Activated CD4-positive, alpha-beta T cell treated with anti-CD3 and anti-CD28 coated beads, Interleukin-2, amount 10 ng/mL, durations not matched to agents 7 days and 5 days (primary cell): ENCODE results near the gene MFAP2. TPM values are rescaled to one million over a fixed set of nuclear protein-coding genes. Genes with fewer than 3 reads are reported as not detected.

ENCODE experiments used
- CTCF ChIA-PET: fragments of 350-600 bp; sonication (Branson Sonifier 250); formaldehyde crosslinking; loops from one replicate; lab custom pipeline; 2021; ENCODE audit warnings: antibody characterized with exemption; lab: Charles Lee
- POLR2A ChIA-PET: fragments of 350-600 bp; sonication (Branson Sonifier 250); formaldehyde crosslinking; loops from one replicate; lab custom pipeline; 2021; ENCODE audit warnings: antibody characterized with exemption; lab: Charles Lee
- DNase-seq: peaks from one replicate; pipeline ENCODE4 v3.0.0-alpha.2; 2020
- H3K27ac Mint-ChIP-seq: one replicate; pipeline ENCODE4 v1.8.0; 2021; ENCODE audit warnings: mild to moderate bottlenecking, moderate library complexity, mixed read lengths
- H3K27me3 Mint-ChIP-seq: one replicate; pipeline ENCODE4 v1.8.0; 2021; ENCODE audit warnings: mixed read lengths
- H3K36me3 Mint-ChIP-seq: one replicate; pipeline ENCODE4 v1.8.0; 2021; ENCODE audit warnings: low read depth, mixed read lengths
- H3K4me1 Mint-ChIP-seq: one replicate; pipeline ENCODE4 v1.8.0; 2021; ENCODE audit warnings: mixed read lengths
- H3K4me3 Mint-ChIP-seq: one replicate; pipeline ENCODE4 v1.8.0; 2021; ENCODE audit warnings: mild to moderate bottlenecking, moderate library complexity, mixed read lengths
- H3K9me3 Mint-ChIP-seq: one replicate; pipeline ENCODE4 v1.8.0; 2021; ENCODE audit warnings: mixed read lengths
- total RNA-seq, 2 experiments: library from RNA; stranded (reverse); gene quantifications; one replicate each; pipeline ENCODE4 v1.2.3, GENCODE V29; 2021

Gene MFAP2
- total RNA-seq, 2 experiments from 2014 or later = not detected

DNA sequence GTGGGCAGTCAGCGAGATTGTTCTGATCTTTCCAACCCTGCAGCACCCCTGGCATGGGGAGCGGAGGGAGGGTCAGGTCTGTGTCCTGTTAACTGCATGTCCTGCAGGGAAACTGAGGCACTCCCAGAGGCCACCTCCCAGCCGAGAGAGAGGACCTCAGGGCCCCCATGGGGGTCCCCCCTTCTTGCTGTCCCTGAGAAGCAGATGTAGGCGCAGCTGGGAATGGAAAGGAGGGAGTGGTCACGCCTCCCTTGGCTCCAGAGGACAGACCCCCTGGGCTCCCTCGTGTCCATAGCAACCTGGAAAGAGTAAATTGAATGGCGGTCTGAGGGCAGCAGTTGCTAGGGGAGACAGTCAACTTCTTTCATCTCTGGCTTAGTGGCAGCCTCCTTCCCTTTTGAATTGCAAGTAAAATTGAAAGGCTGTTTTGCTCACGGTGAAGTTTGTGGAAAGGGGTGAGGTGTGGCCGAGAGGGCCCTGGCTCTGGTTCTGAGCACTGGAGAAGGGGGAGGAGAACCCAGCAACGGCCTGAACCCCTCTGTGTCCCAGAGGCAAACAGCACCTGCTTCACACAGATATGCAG lies 53.8 kb downstream of the MFAP2 start:
- H3K27me3 Mint-ChIP-seq = no peaks in the 10 kb centered on the region
- no peaks in the 10 kb centered on the region for H3K9me3 Mint-ChIP-seq
- H3K4me3 Mint-ChIP-seq = no peak overlapping the region
- CTCF ChIA-PET = no interaction called here
- peaks cover 22% of the 10 kb centered on the region for H3K4me1 Mint-ChIP-seq
- no peak for DNase-seq
- POLR2A ChIA-PET = no interaction called here
- H3K27ac Mint-ChIP-seq = no peak overlapping the region
- H3K36me3 Mint-ChIP-seq = no peaks in the 10 kb centered on the region

GRCh38 chr1:16925635-16926490 lies 54.6 kb downstream of the MFAP2 start:
- Mint-ChIP-seq H3K4me1 (peaks cover 26% of the 10 kb centered on the region), H3K27me3 (no peaks in the 10 kb centered on the region), H3K4me3 (no peak overlapping the region), H3K27ac (no peak overlapping the region), H3K9me3 (no peaks in the 10 kb centered on the region), H3K36me3 (no peaks in the 10 kb centered on the region)
- no peak for DNase-seq
- POLR2A ChIA-PET = no interaction called here
- CTCF ChIA-PET = interaction anchor here (1.2 kb wide), 1 partner anchor 11 kb away, joined by 6 read pairs; no protein-coding TSS in a partner anchor

GRCh38 chr1:16924919-16925477 lies 55.4 kb downstream of the MFAP2 start:
- no peak overlapping the region for H3K4me3 Mint-ChIP-seq
- H3K9me3 Mint-ChIP-seq = no peaks in the 10 kb centered on the region
- peaks cover 26% of the 10 kb centered on the region for H3K4me1 Mint-ChIP-seq
- ChIA-PET POLR2A (no interaction called here), CTCF (interaction anchor here (0.8 to 1.2 kb wide), 2 partner anchors 12 to 26 kb away, joined by 3 to 6 read pairs; no protein-coding TSS in a partner anchor)
- no peak overlapping the region for H3K27ac Mint-ChIP-seq
- DNase-seq = no peak
- H3K27me3 Mint-ChIP-seq = no peaks in the 10 kb centered on the region
- H3K36me3 Mint-ChIP-seq = no peaks in the 10 kb centered on the region

Other genes with a start within 250 kb of the MFAP2 start
- gene RNU1-4, start 240.1 kb downstream of the MFAP2 start, total RNA-seq = 1,000 to 10,000 TPM; 2,316 to 2,477 TPM
- gene RNU1-2, start 84.6 kb downstream of the MFAP2 start, total RNA-seq = 1,000 to 10,000 TPM; 2,316 to 2,477 TPM
- gene CROCC, start 58.7 kb downstream of the MFAP2 start, total RNA-seq = 10 to 100 TPM; 30.7 to 37.3 TPM
- gene ATP13A2, start 31.3 kb upstream of the MFAP2 start, total RNA-seq = 10 to 100 TPM; 57.1 to 59.4 TPM
- gene SDHB, start 73.4 kb upstream of the MFAP2 start, total RNA-seq = 10 to 100 TPM; 77.7 to 82.8 TPM
- under 1 TPM; 0.05 to 0.23 TPM for gene PADI2, start 138.8 kb upstream of the MFAP2 start, total RNA-seq
- not detected for gene PADI1, start 224.5 kb upstream of the MFAP2 start, total RNA-seq